HepG2 (cell line): ENCODE data around the gene KLRG1. TPM values are rescaled to one million over a fixed set of nuclear protein-coding genes. Genes with fewer than 3 reads are reported as not detected.

Experiments
- ATAC-seq: fragments of 200-7000 bp; cut with Tn5 transposase; 3 replicates; pipeline ENCODE4 v1.9.1; 2020; ENCODE audit warnings: mild to moderate bottlenecking, moderate library complexity
- BruUV-seq: library from RNA; stranded (reverse); fragments of 400-500 nt; replicated peaks from 2 replicates; lab custom pipeline; 2021; lab: Mats Ljungman, UMichigan
- CTCF ChIA-PET: fragments of 300-600 bp; formaldehyde crosslinking; extraction: SDS; loops from one replicate; lab custom pipeline; 2021; ENCODE audit warnings: low total read pairs, inconsistent platforms, low intra/inter-chr PET ratio; lab: Yijun Ruan, JAX
- POLR2A ChIA-PET: fragments of 350-600 bp; sonication (Branson Sonifier 250); formaldehyde crosslinking; loops from one replicate; lab custom pipeline; 2020; ENCODE audit warnings: antibody characterized with exemption, inconsistent platforms; lab: Yijun Ruan, JAX
- DNase-seq: peaks from one replicate; pipeline ENCODE4 v3.0.0-alpha.2; 2015; ENCODE audit warnings: low spot score
- FAIRE-seq: peaks from 3 replicates; lab custom pipeline; 2011; peaks lifted over from hg19 to GRCh38; lab: Jason Lieb, UNC
- H2AFZ ChIP-seq: one replicate; pipeline ENCODE4 v1.6.1; 2011; ENCODE audit warnings: low read length, inconsistent platforms
- H3K27ac ChIP-seq: fragments of 300-600 bp; 3 replicates; pipeline ENCODE4 v1.8.0; 2011; ENCODE audit warnings: mixed run types, mild to moderate bottlenecking, mixed read lengths, low read length, inconsistent platforms; ENCODE audit not compliant: insufficient read depth; ENCODE audit errors: extremely low read length
- H3K27me3 ChIP-seq, 2 experiments: fragments of 200-600 bp in 1 of 2; 2 replicates in 1 of 2; 3 replicates in 1 of 2; pipeline versions ENCODE4 v1.6.0 to v1.8.0; 2011; ENCODE audit warnings: low read length in 2 of 2, mild to moderate bottlenecking in 2 of 2, moderate library complexity in 2 of 2, inconsistent platforms in 1 of 2; ENCODE audit not compliant: insufficient read depth in 2 of 2, control insufficient read depth in 1 of 2
- H3K36me3 ChIP-seq, 2 experiments: fragments of 200-600 bp in 1 of 2; replicated peaks in 1 of 2; 2 replicates in 1 of 2; 3 replicates in 1 of 2; pipeline versions ENCODE4 v1.5.1 to v1.8.0; 2011; ENCODE audit warnings: low read length in 2 of 2, inconsistent platforms in 1 of 2; ENCODE audit not compliant: insufficient read depth in 2 of 2, control insufficient read depth in 1 of 2
- H3K4me1 ChIP-seq: 2 replicates; pipeline ENCODE4 v1.5.1; 2012; ENCODE audit warnings: low read length, inconsistent platforms; ENCODE audit not compliant: insufficient read depth
- H3K4me2 ChIP-seq: 2 replicates; pipeline ENCODE4 v1.6.0; 2011; ENCODE audit warnings: low read depth, low read length, inconsistent platforms
- H3K4me3 ChIP-seq, 3 experiments: fragments of 200-600 bp in 1 of 3; sonication (generic), shearing (Covaris generic) in 1 of 3; replicated peaks in 1 of 3; 2 replicates each; pipeline ENCODE4 v1.5.1; 2011 to 2016; ENCODE audit warnings: low read length in 3 of 3, inconsistent platforms in 2 of 3, low read depth in 2 of 3, mild to moderate bottlenecking in 2 of 3, control low read depth in 1 of 3, mixed read lengths in 1 of 3; ENCODE audit not compliant: insufficient read depth in 1 of 3
- H3K79me2 ChIP-seq: one replicate; pipeline ENCODE4 v1.6.1; 2011; ENCODE audit warnings: low read length, inconsistent platforms; ENCODE audit not compliant: insufficient read depth
- H3K9ac ChIP-seq: 2 replicates; pipeline ENCODE4 v1.6.0; 2011; ENCODE audit warnings: mild to moderate bottlenecking, low read depth, low read length, inconsistent platforms; ENCODE audit not compliant: insufficient read depth
- H3K9me3 ChIP-seq: 2 replicates; pipeline ENCODE4 v1.5.1; 2012; ENCODE audit warnings: mild to moderate bottlenecking, low read length
- H4K20me1 ChIP-seq: 2 replicates; pipeline ENCODE4 v1.6.0; 2011; ENCODE audit warnings: inconsistent platforms, mild to moderate bottlenecking, low read length, moderate library complexity; ENCODE audit not compliant: insufficient read depth
- ATF7 ChIP-seq, 2 experiments: fragments of 450-650 bp in 1 of 2; sonication (generic) in 1 of 2; formaldehyde crosslinking in 1 of 2; IDR thresholded peaks; 2 replicates each; pipeline versions ENCODE4 v1.4.0 to v1.6.1; 2016 to 2020; ENCODE audit warnings: antibody characterized with exemption in 1 of 2, mild to moderate bottlenecking in 1 of 2, missing genetic modification reagents in 1 of 2
- HDAC1 ChIP-seq: sonication (generic); formaldehyde crosslinking; IDR thresholded peaks from 2 replicates; pipeline ENCODE4 v1.5.1; 2020; ENCODE audit warnings: mild to moderate bottlenecking, missing genetic modification reagents
- IKZF1 ChIP-seq: fragments of 450-650 bp; IDR thresholded peaks from 2 replicates; pipeline ENCODE4 v1.7.1; 2016
- IRX3 ChIP-seq: sonication (generic); formaldehyde crosslinking; IDR thresholded peaks from 2 replicates; pipeline ENCODE4 v1.8.1; 2023; ENCODE audit warnings: mild to moderate bottlenecking, low read depth, missing genetic modification reagents, borderline replicate concordance
- KDM3A ChIP-seq: IDR thresholded peaks from 2 replicates; pipeline ENCODE4 v1.6.1; 2018; ENCODE audit warnings: low read depth, missing compliant biosample characterization
- SP1 ChIP-seq, 2 experiments: fragments of 450-650 bp in 1 of 2; sonication (generic) in 1 of 2; formaldehyde crosslinking in 1 of 2; IDR thresholded peaks; 2 replicates each; pipeline versions ENCODE4 v1.4.0 to v1.6.1; 2016 to 2020; ENCODE audit warnings: missing genetic modification reagents in 1 of 2
- ZNF83 ChIP-seq: sonication (generic); formaldehyde crosslinking; IDR thresholded peaks from 2 replicates; pipeline ENCODE4 v1.4.0; 2020; ENCODE audit warnings: missing genetic modification reagents, mild to moderate bottlenecking, borderline replicate concordance
- WGBS: methylation state at CpG from one replicate; pipeline ENCODE4 v1.1.6; 2017; ENCODE audit warnings: low lambda C conversion rate; 5-methylcytosine and 5-hydroxymethylcytosine counted together
- in situ Hi-C: cut with HindIII; loops from 2 replicates; pipeline ENCODE4 v1.10.0; 2017; ENCODE audit warnings: low pct_unique_long_range_greater_than_20kb; ENCODE audit not compliant: extremely low pct_ligation_motif_present
- intact Hi-C: fragments of 100-400 bp; cut with micrococcal nuclease; formaldehyde crosslinking; loops from one replicate; pipeline ENCODE4 v1.10.0; 2022; ENCODE audit not compliant: unreplicated experiment
- polyA plus RNA-seq, 8 experiments: library from polyadenylated mRNA; depleted of rRNA in 3 of 8; stranded (reverse) in 7 of 8; unstranded in 1 of 8; fragments of >200 nt; fragmentation: Illumina TruSeq in 4 of 8; extraction: Trizol in 4 of 8; gene quantifications; 2 replicates each; pipeline versions ENCODE4 v1.2.1 to v1.2.3, GENCODE V29; 2011 to 2016; ENCODE audit warnings: low read depth in 4 of 8, missing spikeins in 1 of 8, mixed read lengths in 1 of 8; ENCODE audit not compliant: insufficient read depth in 1 of 8
- total RNA-seq, 5 experiments: library from RNA; depleted of rRNA; stranded (reverse); fragments of >200 nt; fragmentation: Illumina TruSeq; extraction: Trizol; gene quantifications; 2 replicates each; pipeline ENCODE4 v1.2.3, GENCODE V29; 2016; ENCODE audit warnings: low read depth in 1 of 5
- TF ChIP-seq, protein P1 (sequence below): sonication (generic); formaldehyde crosslinking; IDR thresholded peaks from 2 replicates; pipeline ENCODE4 v1.8.0; 2022; ENCODE audit warnings: low read depth, missing genetic modification reagents
- TF ChIP-seq, protein P2 (sequence below): sonication (generic); formaldehyde crosslinking; IDR thresholded peaks from 2 replicates; pipeline ENCODE4 v1.8.0; 2022; ENCODE audit warnings: missing genetic modification reagents, low read depth, mild to moderate bottlenecking, borderline replicate concordance
- TF ChIP-seq, protein P3 (sequence below): sonication (generic); formaldehyde crosslinking; IDR thresholded peaks from 2 replicates; pipeline ENCODE4 v1.4.0; 2020; ENCODE audit warnings: missing genetic modification reagents
- TF ChIP-seq, protein P4 (sequence below): sonication (generic); formaldehyde crosslinking; IDR thresholded peaks from 2 replicates; pipeline ENCODE4 v1.8.1; 2023; ENCODE audit warnings: mild to moderate bottlenecking, missing genetic modification reagents

KLRG1 gene
- total and polyA plus RNA-seq, 2 of the 13 experiments (the other 11 are each of a cell fraction or from before 2014, with no cell fraction given), result 1.2 to 1.7 TPM

DNA sequence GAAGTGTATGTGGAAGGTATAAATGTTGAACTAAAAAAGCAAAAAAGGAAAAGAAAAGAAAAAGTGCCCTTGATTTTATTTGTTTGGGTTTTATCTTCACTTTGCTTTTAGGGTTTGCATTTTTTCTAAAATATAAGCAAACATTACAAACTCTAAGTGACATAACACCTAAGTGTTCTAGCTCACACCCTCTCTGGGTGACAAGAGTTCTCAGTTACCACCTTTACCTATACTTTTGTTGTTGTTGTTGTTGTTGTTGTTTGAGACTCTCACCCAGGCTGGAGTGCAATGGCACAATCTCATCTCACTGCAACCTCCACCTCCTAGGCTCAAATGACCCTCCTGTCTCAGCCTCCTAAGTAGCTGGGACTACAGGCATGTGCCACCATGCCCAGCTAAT, 13.0 kb downstream of the KLRG1 start (continued):
- TF ChIP-seq HDAC1 (CRISPR knock-in tag), result no peak

DNA sequence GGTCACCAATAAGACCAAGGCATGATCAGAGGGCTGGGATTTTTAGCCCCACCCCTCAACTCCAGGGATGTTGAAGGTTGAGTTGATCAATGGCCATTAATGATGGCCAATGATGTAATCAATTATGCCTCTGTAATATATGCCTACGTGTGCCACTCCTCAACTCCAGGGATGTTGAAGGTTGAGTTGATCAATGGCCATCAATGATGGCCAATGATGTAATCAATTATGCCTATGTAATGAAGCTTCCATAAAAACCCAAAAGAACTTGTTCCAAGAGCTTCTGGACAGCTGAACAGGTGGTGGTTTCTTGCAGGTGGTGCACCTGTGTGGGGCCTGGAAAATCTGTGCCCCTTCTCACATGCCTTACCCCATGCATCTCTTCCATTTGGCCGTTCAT, 33.2 kb downstream of the KLRG1 start:
- DNase-seq, result no peak
- no peak overlapping the region for H3K4me2 ChIP-seq
- intact Hi-C loops (no loop called here), in situ Hi-C loops (no loop called here)
- ATAC-seq, result no peak
- H3K4me1 ChIP-seq, result no peaks in the 10 kb centered on the region
- WGBS, result 20% methylated on average over 2 of the region's 2 CpGs
- H3K27me3 ChIP-seq, result no peaks in the 10 kb centered on the region
- H3K36me3 ChIP-seq, result no peaks in the 10 kb centered on the region
- H3K9ac ChIP-seq, result no peak overlapping the region
- H3K27ac ChIP-seq, result no peak overlapping the region
- CTCF ChIA-PET, result no interaction called here
- H3K4me3 ChIP-seq, result no peak overlapping the region
- H3K9me3 ChIP-seq, result peaks cover 4% of the 10 kb centered on the region; the same call in 1 of the 2 replicates
- no peaks in the 10 kb centered on the region for H3K79me2 ChIP-seq
- no TSS peak for BruUV-seq
- no peaks in the 10 kb centered on the region for H4K20me1 ChIP-seq
- POLR2A ChIA-PET, result no interaction called here
- no peak overlapping the region for H2AFZ ChIP-seq
- FAIRE-seq, result no peak
- peak; percentile 80 for TF ChIP-seq ATF7 (IDR thresholded peaks at IDR 0.05)
- TF ChIP-seq ATF7 (CRISPR knock-in tag; IDR thresholded peaks at IDR 0.05), result no peak
- TF ChIP-seq, protein P1, sequence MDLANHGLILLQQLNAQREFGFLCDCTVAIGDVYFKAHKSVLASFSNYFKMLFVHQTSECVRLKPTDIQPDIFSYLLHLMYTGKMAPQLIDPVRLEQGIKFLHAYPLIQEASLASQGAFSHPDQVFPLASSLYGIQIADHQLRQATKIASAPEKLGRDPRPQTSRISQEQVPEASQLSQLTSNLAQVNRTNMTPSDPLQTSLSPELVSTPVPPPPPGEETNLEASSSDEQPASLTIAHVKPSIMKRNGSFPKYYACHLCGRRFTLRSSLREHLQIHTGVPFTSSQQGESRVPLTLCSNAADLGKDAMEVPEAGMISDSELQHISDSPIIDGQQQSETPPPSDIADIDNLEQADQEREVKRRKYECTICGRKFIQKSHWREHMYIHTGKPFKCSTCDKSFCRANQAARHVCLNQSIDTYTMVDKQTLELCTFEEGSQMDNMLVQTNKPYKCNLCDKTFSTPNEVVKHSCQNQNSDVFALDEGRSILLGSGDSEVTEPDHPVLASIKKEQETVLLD (CRISPR knock-in tag), result no peak
- TF ChIP-seq IKZF1, result no peak
- no peak for TF ChIP-seq ZNF83

DNA sequence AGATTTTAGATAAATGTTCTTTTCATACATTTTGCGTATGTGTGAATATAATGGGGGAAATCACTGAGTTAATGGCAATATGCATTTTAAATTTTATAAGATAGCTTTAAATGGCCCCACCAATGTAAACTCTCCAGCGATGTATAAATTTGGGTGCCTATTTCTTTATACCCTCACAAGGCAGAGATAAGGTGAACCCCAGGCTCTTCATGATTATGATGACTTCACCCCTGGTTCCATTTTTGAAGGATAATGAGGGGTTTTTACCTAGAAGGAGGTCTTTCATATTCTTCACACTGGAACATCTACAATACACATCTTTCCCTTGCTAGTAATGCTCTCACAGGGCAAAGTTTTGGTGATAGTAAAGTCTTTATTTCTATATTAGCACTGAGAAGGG, 35.2 kb downstream of the KLRG1 start:
- ATAC-seq, result no peak
- FAIRE-seq, result no peak
- H4K20me1 ChIP-seq, result no peaks in the 10 kb centered on the region
- intact Hi-C loops, result no loop called here
- 26% methylated on average over 2 of the region's 2 CpGs for WGBS
- ChIA-PET POLR2A (no interaction called here), CTCF (no interaction called here)
- BruUV-seq, result no TSS peak
- no peaks in the 10 kb centered on the region for H3K9me3 ChIP-seq
- H3K9ac ChIP-seq, result no peak overlapping the region
- DNase-seq, result no peak
- H2AFZ ChIP-seq, result no peak overlapping the region
- no peak overlapping the region for H3K4me3 ChIP-seq
- H3K4me2 ChIP-seq, result no peak overlapping the region
- in situ Hi-C loops, result no loop called here
- H3K27ac ChIP-seq, result no peak overlapping the region
- no peaks in the 10 kb centered on the region; a peak in 1 of 5 replicates for H3K27me3 ChIP-seq
- H3K79me2 ChIP-seq, result no peaks in the 10 kb centered on the region
- no peaks in the 10 kb centered on the region for H3K36me3 ChIP-seq
- H3K4me1 ChIP-seq, result no peaks in the 10 kb centered on the region
- TF ChIP-seq KDM3A (CRISPR knock-in tag), result no peak
- TF ChIP-seq IRX3, result no peak
- TF ChIP-seq, protein P2, sequence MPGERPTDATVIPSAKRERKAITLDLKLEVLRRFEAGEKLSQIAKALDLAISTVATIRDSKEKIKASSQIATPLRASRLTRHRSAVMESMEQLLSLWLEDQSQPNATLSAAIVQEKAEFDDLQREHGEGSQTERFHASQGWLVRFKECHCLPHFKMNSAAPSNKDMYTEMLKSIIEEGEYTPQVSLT (CRISPR knock-in tag), result no peak
- TF ChIP-seq, protein P3, sequence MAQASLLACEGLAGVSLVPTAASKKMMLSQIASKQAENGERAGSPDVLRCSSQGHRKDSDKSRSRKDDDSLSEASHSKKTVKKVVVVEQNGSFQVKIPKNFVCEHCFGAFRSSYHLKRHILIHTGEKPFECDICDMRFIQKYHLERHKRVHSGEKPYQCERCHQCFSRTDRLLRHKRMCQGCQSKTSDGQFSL (CRISPR knock-in tag), result no peak
- TF ChIP-seq, protein P4, sequence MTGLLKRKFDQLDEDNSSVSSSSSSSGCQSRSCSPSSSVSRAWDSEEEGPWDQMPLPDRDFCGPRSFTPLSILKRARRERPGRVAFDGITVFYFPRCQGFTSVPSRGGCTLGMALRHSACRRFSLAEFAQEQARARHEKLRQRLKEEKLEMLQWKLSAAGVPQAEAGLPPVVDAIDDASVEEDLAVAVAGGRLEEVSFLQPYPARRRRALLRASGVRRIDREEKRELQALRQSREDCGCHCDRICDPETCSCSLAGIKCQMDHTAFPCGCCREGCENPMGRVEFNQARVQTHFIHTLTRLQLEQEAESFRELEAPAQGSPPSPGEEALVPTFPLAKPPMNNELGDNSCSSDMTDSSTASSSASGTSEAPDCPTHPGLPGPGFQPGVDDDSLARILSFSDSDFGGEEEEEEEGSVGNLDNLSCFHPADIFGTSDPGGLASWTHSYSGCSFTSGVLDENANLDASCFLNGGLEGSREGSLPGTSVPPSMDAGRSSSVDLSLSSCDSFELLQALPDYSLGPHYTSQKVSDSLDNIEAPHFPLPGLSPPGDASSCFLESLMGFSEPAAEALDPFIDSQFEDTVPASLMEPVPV (CRISPR knock-in tag), result no peak
- no peak for TF ChIP-seq SP1 (IDR thresholded peaks at IDR 0.05)
- no peak for TF ChIP-seq SP1 (CRISPR knock-in tag; IDR thresholded peaks at IDR 0.05)
- TF ChIP-seq, protein P1 (CRISPR knock-in tag), result no peak
